Endothelial cell of umbilical vein (primary cell): Measurements from ENCODE around the gene SIAH3. TPM values are rescaled to one million over a fixed set of nuclear protein-coding genes. Genes with fewer than 3 reads are reported as not detected.

Experiments used
- BruUV-seq: library from RNA; stranded (reverse); fragments of 400-500 nt; replicated peaks from 2 replicates; lab custom pipeline; 2021; lab: Mats Ljungman, UMichigan
- CTCF ChIA-PET: fragments of 300-600, 350-600 bp; sonication (Branson Sonifier 250); formaldehyde crosslinking; loops from one replicate; lab custom pipeline; 2021; ENCODE audit warnings: antibody characterized with exemption, inconsistent platforms; lab: Charles Lee
- POLR2A ChIA-PET: fragments of 300-600, 350-600 bp; sonication (Branson Sonifier 250); formaldehyde crosslinking; loops from one replicate; lab custom pipeline; 2021; ENCODE audit warnings: antibody characterized with exemption, inconsistent platforms; lab: Charles Lee
- DNase-seq: peaks from one replicate; pipeline ENCODE4 v3.0.0-alpha.2; 2011; ENCODE audit warnings: low read depth, low spot score
- FAIRE-seq: peaks from 2 replicates; lab custom pipeline; 2011; peaks lifted over from hg19 to GRCh38; lab: Jason Lieb, UNC
- H2AFZ ChIP-seq: 2 replicates; pipeline ENCODE4 v1.6.0; 2012; ENCODE audit warnings: low read depth, low read length, control low read depth, inconsistent platforms
- H3K27ac ChIP-seq: 2 replicates; pipeline ENCODE4 v1.5.1; 2011; ENCODE audit warnings: low read depth, mild to moderate bottlenecking, control low read depth, low read length, moderate library complexity; ENCODE audit not compliant: insufficient read depth
- H3K27me3 ChIP-seq, 2 experiments: 2 replicates each; pipeline versions ENCODE4 v1.6.0 to v1.6.1; 2011; ENCODE audit warnings: low read length in 2 of 2, mixed read lengths in 1 of 2; ENCODE audit not compliant: control insufficient read depth in 2 of 2, insufficient read depth in 2 of 2
- H3K36me3 ChIP-seq, 2 experiments: 2 replicates in 1 of 2; 3 replicates in 1 of 2; pipeline ENCODE4 v1.5.1; 2011; ENCODE audit warnings: low read length in 2 of 2, mild to moderate bottlenecking in 1 of 2, moderate library complexity in 1 of 2; ENCODE audit not compliant: control insufficient read depth in 2 of 2, insufficient read depth in 2 of 2; ENCODE audit errors: extremely low read depth in 1 of 2
- H3K4me1 ChIP-seq: 3 replicates; pipeline ENCODE4 v1.5.1; 2011; ENCODE audit warnings: mild to moderate bottlenecking, low read length; ENCODE audit not compliant: control insufficient read depth, insufficient read depth; ENCODE audit errors: extremely low read depth
- H3K4me2 ChIP-seq: 2 replicates; pipeline ENCODE4 v1.6.1; 2011; ENCODE audit warnings: low read length, control low read depth, mixed read lengths; ENCODE audit not compliant: insufficient read depth
- H3K4me3 ChIP-seq, 3 experiments: fragments of 200-600 bp in 1 of 3; sonication (generic), shearing (Covaris generic) in 1 of 3; replicated peaks in 1 of 3; 2 replicates each; pipeline ENCODE4 v1.5.1; 2011 to 2016; ENCODE audit warnings: control low read depth in 3 of 3, low read length in 3 of 3, mild to moderate bottlenecking in 2 of 3, inconsistent platforms in 1 of 3, low read depth in 1 of 3, moderate library complexity in 1 of 3; ENCODE audit not compliant: insufficient read depth in 1 of 3
- H3K79me2 ChIP-seq: 2 replicates; pipeline ENCODE4 v1.6.0; 2012; ENCODE audit warnings: low read length, inconsistent platforms; ENCODE audit not compliant: control insufficient read depth, insufficient read depth
- H3K9ac ChIP-seq: replicated peaks from 2 replicates; pipeline ENCODE3; 2011; ENCODE audit warnings: low read length, control low read depth; ENCODE audit not compliant: insufficient read depth; ENCODE audit errors: extremely low read depth
- H3K9me1 ChIP-seq: replicated peaks from 3 replicates; pipeline ENCODE4 v1.6.0; 2011; ENCODE audit warnings: mild to moderate bottlenecking, low read length; ENCODE audit not compliant: control insufficient read depth, insufficient read depth; ENCODE audit errors: extremely low read depth
- H3K9me3 ChIP-seq: replicated peaks from 2 replicates; pipeline ENCODE4 v1.5.1; 2012; ENCODE audit warnings: low read length, inconsistent platforms; ENCODE audit not compliant: control insufficient read depth, insufficient read depth
- H4K20me1 ChIP-seq: replicated peaks from 2 replicates; pipeline ENCODE3; 2011; ENCODE audit warnings: mild to moderate bottlenecking, low read length; ENCODE audit not compliant: control insufficient read depth, insufficient read depth; ENCODE audit errors: extremely low read depth
- CTCF ChIP-seq, 2 donors: IDR thresholded peaks; 1 replicate in 1 of 2; 2 replicates in 1 of 2; pipeline ENCODE4 v1.5.1; 2011; ENCODE audit warnings: low read length in 2 of 2, mild to moderate bottlenecking in 2 of 2, moderate library complexity in 2 of 2, control low read depth in 1 of 2, inconsistent platforms in 1 of 2, low read depth in 1 of 2; ENCODE audit not compliant: insufficient read depth in 1 of 2; ENCODE audit errors: extremely low read depth in 1 of 2
- EZH2 ChIP-seq: IDR thresholded peaks from 2 replicates; pipeline ENCODE4 v1.6.1; 2012; ENCODE audit warnings: borderline replicate concordance, low read depth, mild to moderate bottlenecking, moderate library complexity, low read length, inconsistent platforms; ENCODE audit not compliant: severe bottlenecking
- FOS ChIP-seq: IDR thresholded peaks from 2 replicates; pipeline ENCODE4 v1.6.1; 2011; ENCODE audit warnings: mild to moderate bottlenecking, low read length, moderate library complexity, borderline replicate concordance; ENCODE audit not compliant: insufficient read depth
- GATA2 ChIP-seq: IDR thresholded peaks from 2 replicates; pipeline ENCODE4 v1.7.0; 2011; ENCODE audit warnings: low read depth, mild to moderate bottlenecking, moderate library complexity, mixed read lengths, low read length; ENCODE audit not compliant: insufficient read length, insufficient read depth
- JUN ChIP-seq: IDR thresholded peaks from 2 replicates; pipeline ENCODE4 v1.6.1; 2011; ENCODE audit warnings: borderline replicate concordance, low read depth; ENCODE audit not compliant: insufficient read length, insufficient read depth
- MAX ChIP-seq: IDR thresholded peaks from 2 replicates; pipeline ENCODE4 v1.6.1; 2011; ENCODE audit not compliant: insufficient read depth, insufficient read length
- MYC ChIP-seq: IDR thresholded peaks from one replicate; pipeline ENCODE4 v1.6.1; 2011; ENCODE audit warnings: mild to moderate bottlenecking, low read depth, low read length
- POLR2A ChIP-seq: IDR thresholded peaks from 2 replicates; pipeline ENCODE4 v1.6.1; 2012; ENCODE audit warnings: low read depth, mild to moderate bottlenecking, control low read depth, low read length
- POLR2AphosphoS5 ChIP-seq: IDR thresholded peaks from 2 replicates; pipeline ENCODE4 v1.6.1; 2012; ENCODE audit warnings: low read depth, mild to moderate bottlenecking, control low read depth, low read length, moderate library complexity; ENCODE audit not compliant: insufficient read depth
- dilution Hi-C: fragments of 300-500 bp; cut with MboI; formaldehyde crosslinking; loops from one replicate; pipeline ENCODE4 v1.15.0; 2019; ENCODE audit warnings: low sequenced_read_pairs; ENCODE audit not compliant: extremely low pct_ligation_motif_present
- intact Hi-C: fragments of 100-400 bp; cut with micrococcal nuclease; formaldehyde crosslinking; loops from one replicate; pipeline ENCODE4 v1.10.0; 2022
- polyA plus RNA-seq, 4 experiments: library from polyadenylated mRNA; depleted of rRNA in 3 of 4; stranded (reverse) in 3 of 4; unstranded in 1 of 4; fragments of >200 nt; gene quantifications; 2 replicates each; pipeline versions ENCODE4 v1.2.1 to v1.2.3, GENCODE V29; 2011 to 2012; ENCODE audit warnings: missing spikeins in 1 of 4
- total RNA-seq: library from RNA; stranded (reverse); gene quantifications from 2 replicates; pipeline ENCODE4 v1.2.3, GENCODE V29; 2021

SIAH3 gene
- total and polyA plus RNA-seq, 2 donors (not counting 3 experiments of a cell fraction or from before 2014, with no cell fraction given) = 0.03 TPM; not detected in 1

GRCh38 chr13:45784755-45785675 lies 66.5 kb downstream of the SIAH3 start:
- no peak for DNase-seq
- POLR2A ChIA-PET = no interaction called here
- H2AFZ ChIP-seq = no peak overlapping the region
- H3K27me3 ChIP-seq = no peaks in the 10 kb centered on the region
- no peaks in the 10 kb centered on the region for H3K79me2 ChIP-seq
- H3K4me3 ChIP-seq = no peak overlapping the region
- H3K4me2 ChIP-seq = no peak overlapping the region
- H3K4me1 ChIP-seq = no peaks in the 10 kb centered on the region
- no peaks in the 10 kb centered on the region for H3K9me3 ChIP-seq
- H3K27ac ChIP-seq = no peak overlapping the region
- no peak for FAIRE-seq
- dilution Hi-C loops (no loop called here), intact Hi-C loops (no loop called here)
- H4K20me1 ChIP-seq = no peaks in the 10 kb centered on the region
- H3K9me1 ChIP-seq = no peaks in the 10 kb centered on the region
- CTCF ChIA-PET = interaction anchor here (1.2 kb wide), 1 partner anchor 13 kb away, joined by 3 read pairs; no protein-coding TSS in a partner anchor
- TF ChIP-seq POLR2AphosphoS5 (no peak), POLR2A (no peak), FOS (no peak), GATA2 (no peak), JUN (no peak), CTCF (IDR thresholded peaks at IDR 0.05; ENCODE audit: extremely low read depth in 1 of 2, insufficient read depth in 1 of 2, low read depth in 1 of 2, low read length in 2 of 2) (no peak), MAX (no peak), MYC (no peak), EZH2 (no peak)
- H3K9ac ChIP-seq = no peak overlapping the region
- BruUV-seq = no TSS peak
- H3K36me3 ChIP-seq = no peaks in the 10 kb centered on the region
